ENCODE data around the gene CAP1. TPM values are rescaled to one million over a fixed set of nuclear protein-coding genes. Genes with fewer than 3 reads are reported as not detected.
"Not testable (repeated sequence)": the region's sequence is repeated elsewhere in the genome, so short reads cannot be mapped to it uniquely, and the experiment has no call there.

CAP1 gene
- total RNA-seq, 1 donor from 2014 or later: 367 TPM

DNA sequence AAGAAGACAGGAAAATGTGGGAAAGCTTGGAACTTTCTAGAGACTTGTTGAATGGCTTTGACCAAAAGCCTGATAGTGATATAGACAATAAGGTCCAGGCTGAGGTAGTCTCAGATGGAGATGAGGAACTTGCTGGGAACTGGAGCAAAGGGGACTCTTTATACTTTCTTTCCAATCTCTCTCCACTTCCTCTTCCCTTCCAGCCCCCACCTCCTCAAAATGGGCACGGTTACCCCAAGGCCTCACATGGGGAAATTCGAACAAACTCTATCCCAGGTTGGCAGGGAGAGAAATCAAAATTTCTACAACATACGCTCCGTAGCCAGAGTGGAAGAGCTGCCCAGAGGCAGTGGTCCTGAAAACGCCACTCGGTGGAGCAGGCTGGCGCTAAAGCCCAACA is 41.3 kb downstream of the CAP1 start:
- Mint-ChIP-seq H3K27ac (ENCODE audit: unreplicated experiment) (no peak overlapping the region), H3K4me1 (ENCODE audit: unreplicated experiment) (peaks cover 13% of the 10 kb centered on the region), H3K27me3 (ENCODE audit: unreplicated experiment) (no peaks in the 10 kb centered on the region), H3K4me3 (ENCODE audit: unreplicated experiment) (no peak overlapping the region), H3K36me3 (ENCODE audit: unreplicated experiment) (peaks cover 27% of the 10 kb centered on the region), H3K9me3 (ENCODE audit: unreplicated experiment) (no peaks in the 10 kb centered on the region)
- DNase-seq (ENCODE audit: extremely low spot score, unreplicated experiment): no peak
- TF ChIP-seq, protein P1, sequence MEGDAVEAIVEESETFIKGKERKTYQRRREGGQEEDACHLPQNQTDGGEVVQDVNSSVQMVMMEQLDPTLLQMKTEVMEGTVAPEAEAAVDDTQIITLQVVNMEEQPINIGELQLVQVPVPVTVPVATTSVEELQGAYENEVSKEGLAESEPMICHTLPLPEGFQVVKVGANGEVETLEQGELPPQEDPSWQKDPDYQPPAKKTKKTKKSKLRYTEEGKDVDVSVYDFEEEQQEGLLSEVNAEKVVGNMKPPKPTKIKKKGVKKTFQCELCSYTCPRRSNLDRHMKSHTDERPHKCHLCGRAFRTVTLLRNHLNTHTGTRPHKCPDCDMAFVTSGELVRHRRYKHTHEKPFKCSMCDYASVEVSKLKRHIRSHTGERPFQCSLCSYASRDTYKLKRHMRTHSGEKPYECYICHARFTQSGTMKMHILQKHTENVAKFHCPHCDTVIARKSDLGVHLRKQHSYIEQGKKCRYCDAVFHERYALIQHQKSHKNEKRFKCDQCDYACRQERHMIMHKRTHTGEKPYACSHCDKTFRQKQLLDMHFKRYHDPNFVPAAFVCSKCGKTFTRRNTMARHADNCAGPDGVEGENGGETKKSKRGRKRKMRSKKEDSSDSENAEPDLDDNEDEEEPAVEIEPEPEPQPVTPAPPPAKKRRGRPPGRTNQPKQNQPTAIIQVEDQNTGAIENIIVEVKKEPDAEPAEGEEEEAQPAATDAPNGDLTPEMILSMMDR (IDR thresholded peaks at IDR 0.05): no peak

DNA sequence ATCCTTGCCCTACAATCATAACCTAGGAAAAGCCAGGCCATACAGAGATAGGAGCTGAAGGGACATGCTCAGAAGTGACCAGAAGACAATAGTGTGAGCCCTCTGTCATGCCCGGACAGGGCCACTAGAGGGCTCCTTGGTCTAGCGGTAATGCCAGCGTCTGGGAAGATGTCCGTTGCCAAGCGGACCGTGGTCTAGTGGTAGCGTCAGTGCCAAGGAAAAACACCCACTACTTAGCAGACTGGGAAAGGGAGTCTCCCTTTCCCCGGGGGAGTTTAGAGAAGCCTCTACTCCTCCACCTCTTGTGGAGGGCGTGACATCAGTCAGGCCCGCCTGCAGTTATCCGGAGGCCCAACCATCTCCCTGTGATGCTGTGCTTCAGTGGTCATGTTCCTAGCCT is 44.2 kb downstream of the CAP1 start:
- H3K4me1 Mint-ChIP-seq (ENCODE audit: unreplicated experiment); H3K4me3 Mint-ChIP-seq (ENCODE audit: unreplicated experiment); H3K27me3 Mint-ChIP-seq (ENCODE audit: unreplicated experiment); H3K9me3 Mint-ChIP-seq (ENCODE audit: unreplicated experiment): not testable (repeated sequence)
- DNase-seq (ENCODE audit: extremely low spot score, unreplicated experiment): peak; percentile 90
- peaks cover 30% of the 10 kb centered on the region for H3K36me3 Mint-ChIP-seq (ENCODE audit: unreplicated experiment)
- TF ChIP-seq, protein P1 (IDR thresholded peaks at IDR 0.05): peak; percentile 77
- peak overlapping the region; percentile 45 for H3K27ac Mint-ChIP-seq (ENCODE audit: unreplicated experiment)

DNA sequence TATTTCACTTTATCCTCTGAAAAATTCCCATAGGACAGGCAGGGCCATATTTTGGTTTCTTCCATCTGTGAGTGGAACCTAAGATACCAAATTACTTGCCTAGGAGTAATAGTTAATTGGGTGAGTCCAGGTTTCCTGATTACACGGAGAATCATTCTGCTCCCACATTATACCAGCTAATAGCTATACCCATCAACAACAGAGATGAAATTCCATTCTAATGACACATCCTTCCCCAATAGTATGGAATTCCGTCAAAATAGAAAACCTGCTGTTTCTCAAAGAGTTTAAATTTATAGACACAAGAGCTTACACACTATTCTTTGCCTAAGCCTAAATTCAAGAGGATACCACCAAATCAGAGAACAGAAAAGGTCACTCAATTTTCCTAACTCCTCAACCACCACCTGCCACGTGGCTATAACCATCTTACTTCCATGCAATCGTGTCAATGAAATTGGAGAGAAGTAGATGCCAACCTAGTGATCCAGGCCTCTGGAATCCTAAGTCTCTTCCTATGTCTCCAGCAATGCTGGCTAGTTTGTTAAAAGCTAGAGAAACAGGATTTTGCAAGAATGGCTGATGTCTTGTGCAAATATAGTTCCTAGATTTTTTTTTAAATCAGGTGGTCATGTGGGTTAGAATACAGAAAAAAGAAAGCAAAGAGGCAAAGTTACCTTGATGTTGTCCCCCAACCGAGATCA is 50.3 kb downstream of the CAP1 start:
- no peaks in the 10 kb centered on the region for H3K27me3 Mint-ChIP-seq (ENCODE audit: unreplicated experiment)
- H3K36me3 Mint-ChIP-seq (ENCODE audit: unreplicated experiment): peaks cover 32% of the 10 kb centered on the region
- H3K4me3 Mint-ChIP-seq (ENCODE audit: unreplicated experiment): no peak overlapping the region
- H3K4me1 Mint-ChIP-seq (ENCODE audit: unreplicated experiment): peaks cover 5% of the 10 kb centered on the region
- no peaks in the 10 kb centered on the region for H3K9me3 Mint-ChIP-seq (ENCODE audit: unreplicated experiment)
- H3K27ac Mint-ChIP-seq (ENCODE audit: unreplicated experiment): no peak overlapping the region
- TF ChIP-seq, protein P1 (IDR thresholded peaks at IDR 0.05): no peak
- DNase-seq (ENCODE audit: extremely low spot score, unreplicated experiment): no peak

DNA sequence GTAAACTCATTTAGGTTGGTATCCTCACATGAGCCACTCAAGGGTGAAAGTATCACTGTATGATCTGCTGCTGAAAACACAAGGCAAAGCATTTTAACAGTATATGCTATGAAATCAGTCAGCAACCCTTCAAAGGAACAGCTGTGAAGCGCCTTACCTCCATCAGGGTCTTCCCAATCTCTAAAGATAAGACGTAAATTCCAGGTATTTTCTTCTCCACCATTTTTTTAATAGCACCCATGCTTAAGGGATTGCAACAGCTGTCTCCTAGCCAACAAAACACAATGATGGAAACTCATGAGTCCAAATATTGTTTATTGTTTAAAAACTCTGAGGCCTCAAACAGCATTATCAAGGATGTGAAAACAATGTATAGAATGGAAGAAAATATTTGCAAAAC is 51.7 kb downstream of the CAP1 start:
- Mint-ChIP-seq H3K27ac (ENCODE audit: unreplicated experiment) (no peak overlapping the region), H3K9me3 (ENCODE audit: unreplicated experiment) (no peaks in the 10 kb centered on the region), H3K4me3 (ENCODE audit: unreplicated experiment) (no peak overlapping the region), H3K36me3 (ENCODE audit: unreplicated experiment) (peaks cover 28% of the 10 kb centered on the region), H3K27me3 (ENCODE audit: unreplicated experiment) (no peaks in the 10 kb centered on the region), H3K4me1 (ENCODE audit: unreplicated experiment) (peaks cover 17% of the 10 kb centered on the region)
- no peak for DNase-seq (ENCODE audit: extremely low spot score, unreplicated experiment)
- TF ChIP-seq, protein P1 (IDR thresholded peaks at IDR 0.05): no peak

DNA sequence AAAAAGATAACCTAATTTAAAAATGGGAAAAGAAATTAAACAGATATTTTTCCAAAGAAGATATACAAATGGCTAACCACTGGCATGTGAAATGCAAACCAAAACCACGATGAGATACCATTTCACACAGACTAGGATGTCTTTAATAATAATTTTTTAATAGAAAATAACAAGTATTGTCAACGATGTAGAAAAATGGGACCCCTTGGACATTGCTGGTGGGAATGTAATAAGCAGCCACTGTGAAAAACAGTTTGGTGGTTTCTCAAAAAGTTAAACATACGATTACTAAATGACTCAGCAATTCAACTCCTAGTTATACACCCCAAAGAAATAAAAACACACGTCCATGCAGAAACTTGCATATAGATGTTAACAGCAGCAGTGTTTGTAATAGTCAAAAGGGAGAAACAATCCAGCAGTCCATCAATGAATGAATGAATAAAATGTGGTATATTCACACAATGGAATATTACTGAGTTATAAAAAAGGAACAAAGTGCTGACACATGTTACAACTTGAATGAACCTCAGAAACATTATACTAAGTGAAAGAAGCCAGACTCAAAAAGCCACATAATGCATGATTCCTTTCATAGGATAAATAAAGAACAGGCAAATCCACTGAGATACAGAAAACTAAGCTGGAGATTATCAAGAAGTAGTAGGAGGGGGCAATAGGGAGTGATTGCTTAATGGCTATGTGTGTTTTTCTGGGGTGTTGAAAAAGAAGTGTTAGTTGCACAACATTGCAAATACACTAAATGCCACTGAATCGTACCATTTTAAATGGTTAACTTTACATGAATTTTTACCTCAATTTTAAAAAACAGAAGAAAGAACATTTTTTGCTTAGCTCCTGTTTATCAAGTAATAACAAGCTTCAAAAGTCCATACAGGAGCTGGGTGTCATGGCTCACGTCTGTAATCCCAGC is 52.4 kb downstream of the CAP1 start:
- DNase-seq (ENCODE audit: extremely low spot score, unreplicated experiment): no peak
- TF ChIP-seq, protein P1 (IDR thresholded peaks at IDR 0.05): no peak
- H3K9me3 Mint-ChIP-seq (ENCODE audit: unreplicated experiment): no peaks in the 10 kb centered on the region
- H3K27me3 Mint-ChIP-seq (ENCODE audit: unreplicated experiment): no peaks in the 10 kb centered on the region
- H3K4me3 Mint-ChIP-seq (ENCODE audit: unreplicated experiment): no peak overlapping the region
- peaks cover 25% of the 10 kb centered on the region for H3K36me3 Mint-ChIP-seq (ENCODE audit: unreplicated experiment)
- H3K27ac Mint-ChIP-seq (ENCODE audit: unreplicated experiment): no peak overlapping the region
- H3K4me1 Mint-ChIP-seq (ENCODE audit: unreplicated experiment): peaks cover 21% of the 10 kb centered on the region
